MM.1S (cell line): ENCODE measurements around the gene NSD1.

Experiments used
- CTCF ChIP-seq: fragments of 300-600 bp; sonication (generic); IDR thresholded peaks from 2 replicates; pipeline ENCODE4 v1.5.1; 2016; ENCODE audit warnings: antibody characterized with exemption, low read length, mixed read lengths
- EZH2 ChIP-seq: fragments of 300-600 bp; sonication (generic); optimal IDR thresholded peaks from 2 replicates; pipeline ENCODE3; 2017; ENCODE audit warnings: low read depth, mild to moderate bottlenecking, antibody characterized with exemption, low read length, mixed read lengths
- EZH2phosphoT487 ChIP-seq: fragments of 300-600 bp; sonication (generic); IDR thresholded peaks from 2 replicates; pipeline ENCODE4 v1.6.1; 2018; ENCODE audit warnings: antibody characterized with exemption, low read length

GRCh38 chr5:177098470-177099141 lies 35.0 kb upstream of the NSD1 start:
- TF ChIP-seq CTCF (no peak), EZH2 (no peak), EZH2phosphoT487 (no peak)
